GM18858 (cell line): Measurements from ENCODE around the gene FLRT1.

Experiments used
- ATAC-seq: cut with Tn5 transposase; IDR thresholded peaks from one replicate; pipeline ENCODE4 v1.9.1; 2021; ENCODE audit not compliant: unreplicated experiment

Gene FLRT1

GRCh38 chr11:64063777-64064176, 28.0 kb downstream of the FLRT1 start:
- no peak for ATAC-seq

DNA sequence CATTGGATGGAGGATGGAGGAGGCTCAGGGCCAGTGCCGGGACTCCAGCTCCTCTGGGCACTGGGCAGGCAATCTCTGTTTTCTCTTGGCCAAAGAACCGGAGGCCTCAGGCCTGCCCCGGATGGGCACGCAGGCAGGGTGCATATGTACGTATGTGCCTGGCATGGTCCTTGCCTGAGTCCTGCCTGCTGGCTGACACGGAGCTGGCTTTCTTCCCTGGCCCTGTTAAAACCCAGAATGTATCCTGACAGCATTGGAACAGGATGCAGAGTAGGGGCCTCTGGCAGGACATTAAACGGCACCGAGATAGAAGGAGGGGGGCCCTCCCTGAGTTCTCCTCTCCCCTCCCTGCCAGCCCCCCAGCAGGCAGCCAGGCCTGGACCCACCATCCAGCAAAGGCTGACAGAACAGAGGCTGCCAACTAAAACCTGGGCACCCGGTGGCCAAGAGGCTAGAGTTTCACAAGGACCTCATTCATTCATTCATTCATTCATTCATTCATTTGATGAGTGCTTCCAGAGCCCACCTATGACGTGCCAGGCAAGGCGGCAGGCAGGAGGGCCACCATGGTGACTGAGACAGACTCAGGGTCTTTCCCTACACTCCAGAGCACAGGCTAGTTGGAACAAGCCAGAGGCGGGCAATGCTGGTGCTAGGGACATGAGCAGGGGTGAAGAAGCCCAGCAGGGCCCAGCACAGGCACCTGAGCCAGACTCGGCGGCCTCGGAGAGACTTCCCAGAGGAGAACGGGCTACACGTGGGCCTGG, 28.8 kb downstream of the FLRT1 start:
- no peak for ATAC-seq

DNA sequence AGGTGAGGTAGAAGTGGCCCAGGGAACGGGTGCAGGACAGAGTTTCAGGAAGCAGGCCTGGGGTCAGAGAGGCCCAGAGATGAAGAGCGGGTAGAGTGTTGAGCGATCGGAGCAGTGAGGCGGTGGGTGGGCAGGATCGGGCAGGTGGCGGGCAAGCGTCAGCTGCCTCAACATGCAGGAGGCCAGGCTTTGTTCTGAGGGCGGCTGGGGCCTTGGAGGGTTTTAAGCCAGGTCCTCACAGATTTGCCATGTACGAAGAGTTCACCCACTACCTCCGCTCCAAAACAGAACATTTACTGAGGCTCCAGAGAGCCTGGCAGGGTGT, 29.4 kb downstream of the FLRT1 start:
- no peak for ATAC-seq

GRCh38 chr11:64065712-64066111, 30.0 kb downstream of the FLRT1 start:
- ATAC-seq = no peak

DNA sequence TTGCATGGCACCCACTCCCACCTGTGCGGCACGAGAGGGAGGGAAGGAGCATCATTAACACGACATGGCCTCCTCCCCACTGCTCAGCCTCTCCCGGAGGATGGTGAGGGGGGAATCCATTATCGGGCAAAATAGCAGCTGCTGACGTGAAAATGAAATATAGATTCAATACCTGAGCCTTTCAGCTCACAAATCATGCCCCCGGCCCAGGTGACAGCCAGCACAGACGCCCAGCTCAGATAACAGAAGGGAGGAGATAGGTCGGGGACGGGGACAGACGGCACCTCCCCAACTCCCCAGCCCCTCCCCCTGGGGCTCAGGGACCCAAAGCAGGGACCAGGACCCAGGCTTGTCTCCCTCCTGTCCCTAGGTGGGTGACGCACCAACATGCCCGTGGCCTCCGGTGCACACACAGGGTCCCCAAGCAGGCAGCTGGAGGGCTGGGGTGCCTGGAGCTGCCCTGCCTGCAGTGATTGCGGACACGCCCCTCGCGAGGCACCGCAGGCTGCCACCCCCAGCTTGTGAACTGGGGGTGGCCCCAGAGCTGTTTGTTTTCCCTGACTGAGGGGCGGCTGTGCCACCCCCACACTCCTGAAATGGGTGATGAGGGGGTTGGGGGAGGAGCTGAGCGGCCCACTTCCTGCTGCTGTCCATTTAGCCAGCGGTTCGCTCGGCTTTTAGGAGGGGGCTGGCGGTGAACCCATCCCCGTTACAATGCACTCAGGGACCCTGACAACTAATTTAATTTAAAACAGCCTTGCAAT, 31.7 kb downstream of the FLRT1 start:
- ATAC-seq = no peak

DNA sequence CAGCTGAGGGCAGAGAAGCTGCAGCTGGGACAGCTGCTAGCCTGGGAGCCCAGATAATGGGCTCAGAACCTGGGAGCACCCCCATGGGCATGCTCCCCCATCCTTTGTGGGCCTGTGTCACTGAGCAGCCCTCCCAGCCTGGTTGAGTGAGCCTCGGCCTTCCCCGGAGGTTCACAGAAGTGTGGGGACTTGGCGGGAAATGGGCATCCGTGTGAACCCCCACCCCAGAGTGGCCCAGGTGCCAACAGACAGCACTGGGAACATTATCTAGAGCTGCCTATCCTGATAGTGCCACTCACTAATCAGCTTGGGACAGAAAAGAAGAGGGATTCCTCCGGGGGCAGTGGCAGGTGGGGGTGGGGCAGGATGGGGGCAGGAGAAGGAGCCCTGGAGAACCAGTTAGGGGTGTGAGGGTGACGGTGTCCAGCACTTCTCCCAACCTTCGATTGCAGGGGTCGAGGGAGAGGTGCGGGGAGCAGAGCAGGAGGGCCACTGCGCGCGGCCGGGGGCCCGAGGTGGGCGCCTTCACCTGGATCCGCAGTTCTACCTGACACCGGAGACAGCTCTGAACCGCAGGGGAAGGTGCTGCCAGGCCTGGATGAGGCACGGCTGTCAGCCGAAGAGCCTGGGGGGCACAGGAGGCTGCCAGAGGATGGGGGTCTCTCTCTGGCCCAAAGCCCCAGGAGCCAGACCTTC, 33.1 kb downstream of the FLRT1 start:
- no peak for ATAC-seq

- no peak for ATAC-seq
These were observed 33.9 kb downstream of the FLRT1 start for GRCh38 chr11:64069401-64070313.

DNA sequence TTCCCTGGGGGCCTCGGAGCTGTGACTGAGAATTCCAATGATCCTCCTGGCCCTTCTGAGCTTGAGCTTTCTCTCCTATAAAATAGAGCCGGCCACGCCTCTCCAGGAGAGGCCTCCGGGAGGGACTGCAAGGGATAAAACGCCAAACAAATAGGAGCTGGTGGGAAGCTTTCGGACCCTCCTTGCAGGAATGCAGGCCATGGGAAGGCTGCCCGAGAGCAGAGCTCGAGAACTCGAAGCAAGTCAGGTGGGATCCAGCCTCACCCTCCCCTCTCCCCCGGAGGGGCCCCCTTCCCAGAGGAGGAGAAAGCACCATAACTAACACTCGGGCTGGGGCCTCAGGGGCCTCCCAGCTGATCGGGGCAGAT, 34.6 kb downstream of the FLRT1 start:
- no peak for ATAC-seq

DNA sequence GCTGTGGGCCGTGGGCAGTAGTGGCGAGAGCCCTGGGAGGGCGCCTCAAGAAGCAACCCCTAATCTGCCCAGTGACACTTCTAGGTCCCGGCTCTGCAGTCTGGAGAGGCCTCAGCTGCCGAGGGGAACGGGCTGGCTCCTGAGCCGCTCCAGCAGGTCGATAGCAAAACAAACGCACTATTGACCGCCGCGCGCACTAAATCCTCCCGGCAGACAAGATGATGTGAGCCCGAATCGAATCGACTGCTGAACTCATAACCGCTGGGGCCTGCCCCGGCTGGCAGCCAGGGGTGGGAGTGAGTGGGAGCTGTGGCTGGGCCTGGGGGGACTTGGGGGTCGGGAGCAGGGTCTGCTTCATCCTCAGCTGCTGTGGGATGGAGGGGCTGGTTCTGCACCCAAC, 36.1 kb downstream of the FLRT1 start:
- ATAC-seq = no peak

GRCh38 chr11:64072403-64072802, 36.7 kb downstream of the FLRT1 start:
- no peak for ATAC-seq

GRCh38 chr11:64072871-64073270, 37.1 kb downstream of the FLRT1 start:
- ATAC-seq = no peak

- ATAC-seq = no peak
These were observed 37.8 kb downstream of the FLRT1 start for GRCh38 chr11:64073542-64073941.

DNA sequence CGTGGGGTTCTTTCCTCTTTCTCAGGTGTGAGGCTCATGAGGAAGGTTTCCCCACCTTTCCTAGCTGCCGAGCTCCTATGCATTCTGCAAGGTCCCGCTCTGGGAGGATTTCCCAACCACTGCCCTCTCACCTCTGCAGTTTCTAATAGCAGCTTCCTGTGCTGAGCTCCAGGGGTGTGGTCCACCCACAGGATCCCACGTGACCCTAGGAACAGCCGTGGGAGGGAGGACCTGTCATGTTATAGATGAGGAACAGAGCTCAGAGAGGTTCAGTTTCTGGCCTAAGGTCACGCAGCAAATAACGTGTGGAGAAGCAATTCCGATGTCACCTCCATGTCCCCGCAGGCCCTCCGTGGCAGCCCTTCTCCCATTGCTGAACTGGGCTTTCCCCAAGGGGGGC, 38.5 kb downstream of the FLRT1 start:
- no peak for ATAC-seq

DNA sequence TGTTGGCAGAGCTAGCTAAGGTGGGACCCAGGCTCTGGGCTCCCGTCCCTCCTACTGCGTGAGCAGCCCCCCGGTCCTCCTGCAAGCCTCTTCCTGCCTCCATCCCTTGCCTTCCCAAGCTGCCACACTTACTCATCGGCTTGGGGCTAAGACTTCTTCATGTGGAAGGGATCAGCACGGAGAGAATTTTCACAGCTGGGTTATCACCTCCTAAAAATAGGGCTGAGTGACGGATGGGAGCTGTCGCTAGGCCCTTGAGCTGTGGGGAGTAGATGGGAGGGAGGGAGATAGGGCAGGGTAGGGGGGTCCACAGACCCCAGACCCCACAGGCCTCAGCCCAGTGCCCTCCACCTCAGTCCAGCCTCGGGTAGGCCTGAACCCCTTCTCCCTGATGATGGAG, 41.0 kb downstream of the FLRT1 start:
- no peak for ATAC-seq

- ATAC-seq = no peak
These were observed 41.9 kb downstream of the FLRT1 start for GRCh38 chr11:64077607-64078006.

- ATAC-seq = no peak
These were observed 42.6 kb downstream of the FLRT1 start for GRCh38 chr11:64078284-64078683.

GRCh38 chr11:64078905-64079304, 43.2 kb downstream of the FLRT1 start:
- ATAC-seq = no peak

- no peak for ATAC-seq
These were observed 44.7 kb downstream of the FLRT1 start for GRCh38 chr11:64080390-64080789.

- no peak for ATAC-seq
These were observed 46.2 kb downstream of the FLRT1 start for GRCh38 chr11:64081745-64082442.

GRCh38 chr11:64083398-64084080, 47.8 kb downstream of the FLRT1 start:
- no peak for ATAC-seq
